Epithelial cell of umbilical artery (primary cell): ENCODE data around the gene B4GALNT1. TPM values are rescaled to one million over a fixed set of nuclear protein-coding genes. Genes with fewer than 3 reads are reported as not detected.

Experiments used
- total RNA-seq: library from RNA; depleted of rRNA; stranded (reverse); fragments of >200 nt; gene quantifications from 2 replicates; pipeline ENCODE4 v1.2.3, GENCODE V29; 2014

Gene B4GALNT1
- total RNA-seq = 0.65 TPM in 1 of 2 replicates, not detected in the other

DNA sequence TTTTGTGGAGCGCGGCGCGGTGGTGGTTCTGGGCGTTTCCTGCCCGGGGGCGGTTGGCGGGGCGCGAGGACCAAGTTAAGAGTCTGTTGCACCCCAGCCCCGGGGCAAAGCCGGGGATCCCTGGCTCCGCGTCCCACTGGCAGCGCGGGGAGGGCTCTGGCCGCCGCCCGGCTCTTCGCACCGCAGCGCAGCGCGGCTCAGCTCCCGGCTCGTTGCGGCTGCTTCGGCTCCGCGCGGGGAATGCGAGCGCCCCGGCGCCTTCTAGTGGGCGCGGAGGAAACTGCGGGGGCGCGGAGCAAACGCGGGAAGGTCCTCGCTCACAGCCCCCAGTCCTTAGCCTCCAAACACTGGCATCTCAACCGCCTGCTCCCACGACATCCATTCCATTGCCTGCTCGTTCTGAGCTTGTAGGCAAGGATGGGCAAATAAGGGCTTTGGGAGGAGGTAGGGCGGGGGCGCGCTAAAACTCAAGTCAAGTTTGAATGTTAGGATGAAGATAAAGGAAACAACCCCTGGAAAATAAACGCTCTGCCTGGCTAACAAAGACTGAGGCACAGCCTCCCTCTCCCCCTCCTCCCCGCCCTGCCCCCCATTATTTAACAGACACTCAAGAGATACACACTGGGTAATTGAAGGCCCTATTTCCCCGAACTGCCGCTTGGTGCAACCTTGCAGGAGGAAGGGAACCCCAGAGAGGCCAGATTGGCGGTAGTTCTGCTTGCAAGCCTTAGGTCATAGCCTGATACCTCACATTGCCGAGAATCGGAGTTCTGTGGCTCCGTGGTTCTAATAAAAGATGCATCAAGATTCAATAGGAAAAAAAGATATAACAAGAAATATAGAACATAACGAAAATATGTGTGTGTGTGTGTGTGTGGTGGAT lies at the start of gene B4GALNT1:
Gene B4GALNT1, minus strand, starts transcription at position 244 of the 883 bp plus-strand sequence. CDS start 1,069 bp downstream, outside the sequence.

DNA sequence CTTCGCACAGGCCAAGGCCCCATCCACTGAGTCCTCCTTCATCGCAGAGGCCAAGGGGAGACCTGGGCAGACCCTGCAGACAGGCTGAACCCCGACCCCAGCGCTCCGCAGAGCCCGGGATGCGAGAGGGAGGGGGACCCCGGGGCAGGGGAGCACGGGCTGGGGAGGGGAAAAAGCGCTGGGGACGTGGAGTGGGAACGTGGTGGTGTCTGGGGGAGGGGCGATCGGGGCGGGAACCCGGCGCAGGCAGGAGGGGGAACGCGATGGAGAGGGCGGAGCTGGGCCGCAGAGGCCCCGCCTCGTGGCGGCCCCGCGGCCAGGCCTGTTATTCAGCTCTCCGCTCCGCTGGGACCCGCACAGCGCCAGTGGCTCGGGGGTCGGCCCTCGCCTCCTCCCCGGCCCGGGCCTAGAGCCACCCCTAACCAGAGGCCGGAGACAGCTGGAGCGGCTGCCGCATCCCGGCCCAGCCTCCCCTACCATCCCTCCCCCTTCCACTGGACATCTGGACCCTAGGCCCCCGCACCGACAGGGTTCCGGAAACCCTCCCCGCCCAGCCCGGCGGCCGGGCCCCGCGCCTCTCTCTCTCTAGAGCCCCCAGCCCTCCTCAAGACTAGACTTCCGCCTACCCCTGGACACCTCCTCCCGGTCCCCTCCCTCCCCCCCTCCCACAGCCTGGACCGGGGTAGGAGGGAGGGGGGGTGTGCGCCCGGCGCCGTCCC lies 21.7 kb downstream of the B4GALNT1 start, which contains the start of gene ARHGEF25:
Gene ARHGEF25, plus strand, starts transcription at position 328 of the 719 bp plus-strand sequence. CDS start 460 bp downstream, outside the sequence.

DNA sequence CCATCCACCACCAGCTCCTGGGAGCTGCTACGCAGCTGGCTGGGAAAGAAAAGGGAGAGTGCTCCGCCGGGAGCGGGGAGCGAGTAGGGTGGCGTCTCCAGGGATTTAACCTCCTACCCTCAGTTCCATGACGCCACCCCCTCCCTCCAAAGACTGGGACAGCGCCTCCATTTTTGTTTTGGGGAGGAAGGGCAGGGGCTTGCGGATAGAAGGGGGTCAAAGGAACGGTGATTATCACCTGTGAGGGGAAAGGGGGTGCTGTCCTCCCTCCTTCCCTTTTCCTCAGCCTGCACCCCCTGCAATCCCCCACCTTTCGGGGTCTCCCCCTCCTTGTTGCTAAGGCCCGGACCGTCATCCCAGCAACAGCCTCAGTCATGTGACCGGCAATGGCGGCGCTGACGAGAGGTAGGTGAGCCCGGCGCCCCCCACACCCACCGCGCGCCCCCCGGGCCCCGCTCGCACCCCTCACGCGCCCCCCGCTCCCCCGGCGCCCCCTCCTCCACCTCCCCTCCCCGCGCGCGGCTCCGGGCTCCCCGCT lies 28.5 kb downstream of the B4GALNT1 start, which contains the start of gene DTX3:
Gene DTX3, plus strand, starts transcription at position 371 of the 538 bp plus-strand sequence. CDS start 1,694 bp downstream, outside the sequence.

DNA sequence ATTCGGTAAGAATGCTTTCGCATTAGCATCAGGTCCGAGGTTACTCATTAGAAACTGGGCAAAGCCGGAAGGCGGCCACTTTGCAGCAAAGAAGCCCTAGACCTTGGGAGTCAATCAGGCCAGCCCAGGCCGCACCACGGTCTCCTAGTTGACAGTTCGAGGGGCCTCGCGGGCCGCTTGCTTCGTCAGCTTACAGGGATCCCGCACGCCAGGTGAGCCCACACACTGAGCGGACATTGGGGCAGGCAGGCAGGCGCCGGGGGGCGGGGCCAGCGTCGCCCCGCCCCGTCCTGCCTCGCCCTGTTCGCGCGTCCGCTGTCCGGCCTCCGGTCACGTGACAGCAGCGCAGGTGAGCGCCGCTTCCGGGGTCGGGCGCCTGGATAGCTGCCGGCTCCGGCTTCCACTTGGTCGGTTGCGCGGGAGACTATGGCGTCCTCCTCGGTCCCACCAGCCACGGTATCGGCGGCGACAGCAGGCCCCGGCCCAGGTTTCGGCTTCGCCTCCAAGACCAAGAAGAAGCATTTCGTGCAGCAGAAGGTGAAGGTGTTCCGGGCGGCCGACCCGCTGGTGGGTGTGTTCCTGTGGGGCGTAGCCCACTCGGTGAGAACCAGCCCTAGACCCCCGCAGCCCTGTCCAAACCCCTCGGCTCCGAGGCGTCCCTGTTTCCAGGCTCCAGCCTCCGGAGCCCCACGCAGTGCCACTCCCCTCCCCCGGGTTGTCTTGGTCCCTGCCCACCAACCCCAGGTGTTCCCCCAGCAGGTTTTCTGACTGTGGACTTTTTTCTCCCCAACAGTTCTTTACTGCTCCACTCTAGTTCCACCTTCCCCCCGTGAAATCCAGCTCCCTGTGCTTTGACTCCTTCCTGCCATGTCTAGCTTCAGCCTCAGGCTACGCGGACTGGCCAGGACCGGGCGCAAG lies 41.9 kb downstream of the B4GALNT1 start, which contains the start of gene PIP4K2C:
Gene PIP4K2C, plus strand, starts transcription at position 329 of the 918 bp plus-strand sequence. Its CDS starts 98 bp downstream, at position 427.

Other genes with a start within 250 kb of the B4GALNT1 start
- gene R3HDM2, start 202.2 kb downstream of the B4GALNT1 start, total RNA-seq = 4.9 and 5.3 TPM in 2 replicates
- gene INHBC, start 198.4 kb downstream of the B4GALNT1 start, total RNA-seq = not detected in 2 replicates
- 0.15 TPM in 1 of 2 replicates, not detected in the other for gene INHBE, start 177.9 kb downstream of the B4GALNT1 start, total RNA-seq
- gene GLI1, start 173.4 kb downstream of the B4GALNT1 start, total RNA-seq = not detected in 2 replicates
- not detected in 2 replicates for gene ARHGAP9, start 153.3 kb downstream of the B4GALNT1 start, total RNA-seq
- gene MARS1, start 145.1 kb downstream of the B4GALNT1 start, total RNA-seq = 126 and 161 TPM in 2 replicates
- 7.5 and 11.2 TPM in 2 replicates for gene DDIT3, start 112.7 kb downstream of the B4GALNT1 start, total RNA-seq
- gene MBD6, start 110.4 kb downstream of the B4GALNT1 start, total RNA-seq = 2.3 and 3.6 TPM in 2 replicates
- 79.2 and 91.9 TPM in 2 replicates for gene DCTN2, start 86.0 kb downstream of the B4GALNT1 start, total RNA-seq
- under 0.01 TPM in 1 of 2 replicates, not detected in the other for gene KIF5A, start 83.2 kb downstream of the B4GALNT1 start, total RNA-seq
- 5.5 and 17.3 TPM in 2 replicates for gene PIP4K2C, start 42.0 kb downstream of the B4GALNT1 start, total RNA-seq
- 8.1 and 9.3 TPM in 2 replicates for gene DTX3, start 28.4 kb downstream of the B4GALNT1 start, total RNA-seq
- gene ARHGEF25, start 21.8 kb downstream of the B4GALNT1 start, total RNA-seq = 3.8 and 8.1 TPM in 2 replicates
- gene OS9, start 60.9 kb upstream of the B4GALNT1 start, total RNA-seq = 222 and 327 TPM in 2 replicates
- under 0.01 and 0.15 TPM in 2 replicates for gene AGAP2, start 105.5 kb upstream of the B4GALNT1 start, total RNA-seq
- gene TSPAN31, start 111.8 kb upstream of the B4GALNT1 start, total RNA-seq = 56.2 and 118 TPM in 2 replicates
- 166 and 201 TPM in 2 replicates for gene CDK4, start 119.1 kb upstream of the B4GALNT1 start, total RNA-seq
- gene MARCHF9, start 121.9 kb upstream of the B4GALNT1 start, total RNA-seq = 1.4 and 2.6 TPM in 2 replicates
- 0.15 and 0.65 TPM in 2 replicates for gene CYP27B1, start 133.9 kb upstream of the B4GALNT1 start, total RNA-seq
- gene METTL1, start 138.9 kb upstream of the B4GALNT1 start, total RNA-seq = 4.5 and 5.0 TPM in 2 replicates
- gene EEF1AKMT3, start 139.4 kb upstream of the B4GALNT1 start, total RNA-seq = 2.3 and 3.9 TPM in 2 replicates
- 20.8 and 30.7 TPM in 2 replicates for gene TSFM, start 149.6 kb upstream of the B4GALNT1 start, total RNA-seq
- 0.65 and 2.3 TPM in 2 replicates for gene AVIL, start 185.5 kb upstream of the B4GALNT1 start, total RNA-seq
- 40.3 and 54.1 TPM in 2 replicates for gene CTDSP2, start 213.5 kb upstream of the B4GALNT1 start, total RNA-seq